HepG2 (cell line): ENCODE measurements around the gene TUBA4A. TPM values are rescaled to one million over a fixed set of nuclear protein-coding genes. Genes with fewer than 3 reads are reported as not detected.
A peak's percentile ranks its signal among the peaks of the same experiment; 100 is the strongest.

ENCODE experiments used
- CENPT ChIP-seq: sonication (generic); formaldehyde crosslinking; IDR thresholded peaks from 2 replicates; pipeline ENCODE4 v1.8.0; 2022; ENCODE audit warnings: low read depth, mild to moderate bottlenecking, moderate library complexity, missing genetic modification reagents
- EEA1 ChIP-seq: sonication (generic); formaldehyde crosslinking; IDR thresholded peaks from 2 replicates; pipeline ENCODE4 v1.5.1; 2020; ENCODE audit warnings: mild to moderate bottlenecking, missing genetic modification reagents, borderline replicate concordance
- FIP1L1 ChIP-seq: fragments of 200-400 bp; formaldehyde crosslinking; IDR thresholded peaks from 2 replicates; pipeline ENCODE4 v1.6.1; 2018; ENCODE audit warnings: low read depth, mild to moderate bottlenecking, low read length, moderate library complexity, borderline replicate concordance; ENCODE audit not compliant: insufficient read depth
- FOXP1 ChIP-seq, 2 experiments: fragments of 450-650 bp in 1 of 2; IDR thresholded peaks; 2 replicates each; pipeline ENCODE4 v1.6.1; 2017 to 2018; ENCODE audit warnings: antibody characterized with exemption in 1 of 2
- HNRNPH1 ChIP-seq: fragments of 200-400 bp; formaldehyde crosslinking; optimal IDR thresholded peaks from 2 replicates; pipeline ENCODE3; 2017; ENCODE audit warnings: mild to moderate bottlenecking, low read depth, low read length
- LBX2 ChIP-seq: sonication (generic); formaldehyde crosslinking; IDR thresholded peaks from 2 replicates; pipeline ENCODE4 v1.5.0; 2020; ENCODE audit warnings: missing genetic modification reagents, mild to moderate bottlenecking, borderline replicate concordance
- MBD4 ChIP-seq: IDR thresholded peaks from 2 replicates; pipeline ENCODE4 v1.6.1; 2012; ENCODE audit warnings: low read length, inconsistent platforms, borderline replicate concordance
- PAF1 ChIP-seq: IDR thresholded peaks from 2 replicates; pipeline ENCODE4 v1.6.1; 2016; ENCODE audit warnings: missing genetic modification reagents, missing compliant biosample characterization
- RCOR2 ChIP-seq: IDR thresholded peaks from 2 replicates; pipeline ENCODE4 v1.6.1; 2016; ENCODE audit warnings: missing biosample characterization, missing genetic modification reagents
- UBTF ChIP-seq: sonication (generic); formaldehyde crosslinking; IDR thresholded peaks from 2 replicates; pipeline ENCODE4 v1.4.0; 2020; ENCODE audit warnings: mild to moderate bottlenecking, missing genetic modification reagents
- ZC3H13 ChIP-seq: sonication (generic); formaldehyde crosslinking; IDR thresholded peaks from 2 replicates; pipeline ENCODE4 v1.8.1; 2023; ENCODE audit warnings: mild to moderate bottlenecking, missing genetic modification reagents, moderate library complexity
- ZNF225 ChIP-seq: sonication (generic); formaldehyde crosslinking; IDR thresholded peaks from 2 replicates; pipeline ENCODE4 v1.4.0; 2020; ENCODE audit warnings: mild to moderate bottlenecking, missing genetic modification reagents
- ZNF781 ChIP-seq: sonication (generic); formaldehyde crosslinking; IDR thresholded peaks from 2 replicates; pipeline ENCODE4 v1.5.1; 2020; ENCODE audit warnings: borderline replicate concordance, mild to moderate bottlenecking, missing genetic modification reagents; ENCODE audit errors: not compliant biosample characterization
- polyA plus RNA-seq, 8 experiments: library from polyadenylated mRNA; depleted of rRNA in 3 of 8; stranded (reverse) in 7 of 8; unstranded in 1 of 8; fragments of >200 nt; fragmentation: Illumina TruSeq in 4 of 8; extraction: Trizol in 4 of 8; gene quantifications; 2 replicates each; pipeline versions ENCODE4 v1.2.1 to v1.2.3, GENCODE V29; 2011 to 2016; ENCODE audit warnings: low read depth in 4 of 8, missing spikeins in 1 of 8, mixed read lengths in 1 of 8; ENCODE audit not compliant: insufficient read depth in 1 of 8
- total RNA-seq, 5 experiments: library from RNA; depleted of rRNA; stranded (reverse); fragments of >200 nt; fragmentation: Illumina TruSeq; extraction: Trizol; gene quantifications; 2 replicates each; pipeline ENCODE4 v1.2.3, GENCODE V29; 2016; ENCODE audit warnings: low read depth in 1 of 5
- TF ChIP-seq, protein P1 (sequence below): sonication (generic); formaldehyde crosslinking; IDR thresholded peaks from 2 replicates; pipeline ENCODE4 v1.8.1; 2022; ENCODE audit warnings: mild to moderate bottlenecking, missing genetic modification reagents
- TF ChIP-seq, protein P2 (sequence below): IDR thresholded peaks from 2 replicates; pipeline ENCODE4 v1.6.1; 2018; ENCODE audit warnings: missing genetic modification reagents
- TF ChIP-seq, protein P3 (sequence below): sonication (generic); formaldehyde crosslinking; IDR thresholded peaks from 2 replicates; pipeline ENCODE4 v1.5.1; 2020; ENCODE audit warnings: mild to moderate bottlenecking, missing genetic modification reagents, moderate library complexity
- TF ChIP-seq, protein P4 (sequence below): sonication (generic); formaldehyde crosslinking; IDR thresholded peaks from 2 replicates; pipeline ENCODE4 v1.5.0; 2020; ENCODE audit warnings: mild to moderate bottlenecking, missing genetic modification reagents

The TUBA4A gene
- total and polyA plus RNA-seq, 2 of the 13 experiments (the other 11 are each of a cell fraction or from before 2014, with no cell fraction given), result 1.3 to 12.7 TPM

DNA sequence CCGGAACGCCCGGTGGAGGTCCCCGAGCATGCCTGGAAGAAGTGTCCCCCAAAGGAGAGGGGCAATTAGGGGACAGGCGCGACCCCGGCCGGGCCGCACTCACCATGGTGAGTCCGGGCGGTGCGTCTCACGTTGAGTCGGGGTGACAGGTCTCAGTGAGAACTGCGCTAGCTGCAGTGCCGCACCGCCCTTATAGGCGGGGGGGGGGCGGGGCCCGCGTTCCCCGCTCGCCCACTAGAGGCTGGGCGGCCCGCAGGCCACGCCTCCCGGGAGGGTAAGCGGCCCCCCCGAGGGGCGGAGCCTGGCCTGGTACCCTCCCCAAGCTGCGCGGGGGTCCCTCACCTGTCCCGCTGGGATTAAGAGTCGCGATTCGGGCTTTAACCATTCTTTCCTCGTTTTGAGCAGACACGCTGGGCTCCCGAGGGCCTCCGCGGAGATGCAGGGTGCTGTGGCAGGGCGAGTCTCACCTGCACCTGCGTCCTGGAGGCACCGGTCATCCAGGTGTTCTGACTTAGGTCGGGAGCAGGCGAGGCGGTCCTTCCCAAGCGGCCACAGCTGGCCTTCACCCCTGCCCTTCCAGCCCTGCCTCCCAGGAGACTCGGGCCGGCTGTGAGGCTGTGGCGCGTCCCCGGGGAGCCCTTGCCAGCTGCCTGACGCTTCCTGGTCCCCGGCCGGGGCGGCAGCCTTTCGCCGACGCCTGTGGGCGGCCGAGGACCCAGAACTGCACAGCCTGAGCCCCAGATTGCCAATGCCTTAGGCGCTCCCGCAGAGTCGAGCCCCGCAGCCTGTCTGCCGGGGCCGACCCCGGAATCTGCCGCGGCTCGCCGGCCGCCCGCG is at the start of gene TUBA4A (continued):
- TF ChIP-seq LBX2 (CRISPR knock-in tag) (no peak), ZNF781 (CRISPR knock-in tag) (peak; percentile 49), HNRNPH1 (no peak), EEA1 (CRISPR knock-in tag) (no peak), CENPT (CRISPR knock-in tag) (no peak), ZC3H13 (0 out of 2 replicates have a peak, but pooled peaks have one; percentile 25), FIP1L1 (no peak), PAF1 (CRISPR knock-in tag) (no peak), UBTF (CRISPR knock-in tag) (0 out of 2 replicates have a peak, but pooled peaks have one; percentile 12), RCOR2 (CRISPR knock-in tag) (no peak), MBD4 (no peak), FOXP1 (IDR thresholded peaks at IDR 0.05) (no peak), FOXP1 (CRISPR knock-in tag; IDR thresholded peaks at IDR 0.05) (no peak), ZNF225 (CRISPR knock-in tag) (no peak; the same call in 1 of the 2 replicates)
- TF ChIP-seq, protein P1, sequence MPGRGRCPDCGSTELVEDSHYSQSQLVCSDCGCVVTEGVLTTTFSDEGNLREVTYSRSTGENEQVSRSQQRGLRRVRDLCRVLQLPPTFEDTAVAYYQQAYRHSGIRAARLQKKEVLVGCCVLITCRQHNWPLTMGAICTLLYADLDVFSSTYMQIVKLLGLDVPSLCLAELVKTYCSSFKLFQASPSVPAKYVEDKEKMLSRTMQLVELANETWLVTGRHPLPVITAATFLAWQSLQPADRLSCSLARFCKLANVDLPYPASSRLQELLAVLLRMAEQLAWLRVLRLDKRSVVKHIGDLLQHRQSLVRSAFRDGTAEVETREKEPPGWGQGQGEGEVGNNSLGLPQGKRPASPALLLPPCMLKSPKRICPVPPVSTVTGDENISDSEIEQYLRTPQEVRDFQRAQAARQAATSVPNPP (CRISPR knock-in tag), result peak; percentile 65; the same call in 1 of the 2 replicates
- TF ChIP-seq, protein P2, sequence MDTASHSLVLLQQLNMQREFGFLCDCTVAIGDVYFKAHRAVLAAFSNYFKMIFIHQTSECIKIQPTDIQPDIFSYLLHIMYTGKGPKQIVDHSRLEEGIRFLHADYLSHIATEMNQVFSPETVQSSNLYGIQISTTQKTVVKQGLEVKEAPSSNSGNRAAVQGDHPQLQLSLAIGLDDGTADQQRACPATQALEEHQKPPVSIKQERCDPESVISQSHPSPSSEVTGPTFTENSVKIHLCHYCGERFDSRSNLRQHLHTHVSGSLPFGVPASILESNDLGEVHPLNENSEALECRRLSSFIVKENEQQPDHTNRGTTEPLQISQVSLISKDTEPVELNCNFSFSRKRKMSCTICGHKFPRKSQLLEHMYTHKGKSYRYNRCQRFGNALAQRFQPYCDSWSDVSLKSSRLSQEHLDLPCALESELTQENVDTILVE (CRISPR knock-in tag), result no peak
- TF ChIP-seq, protein P3, sequence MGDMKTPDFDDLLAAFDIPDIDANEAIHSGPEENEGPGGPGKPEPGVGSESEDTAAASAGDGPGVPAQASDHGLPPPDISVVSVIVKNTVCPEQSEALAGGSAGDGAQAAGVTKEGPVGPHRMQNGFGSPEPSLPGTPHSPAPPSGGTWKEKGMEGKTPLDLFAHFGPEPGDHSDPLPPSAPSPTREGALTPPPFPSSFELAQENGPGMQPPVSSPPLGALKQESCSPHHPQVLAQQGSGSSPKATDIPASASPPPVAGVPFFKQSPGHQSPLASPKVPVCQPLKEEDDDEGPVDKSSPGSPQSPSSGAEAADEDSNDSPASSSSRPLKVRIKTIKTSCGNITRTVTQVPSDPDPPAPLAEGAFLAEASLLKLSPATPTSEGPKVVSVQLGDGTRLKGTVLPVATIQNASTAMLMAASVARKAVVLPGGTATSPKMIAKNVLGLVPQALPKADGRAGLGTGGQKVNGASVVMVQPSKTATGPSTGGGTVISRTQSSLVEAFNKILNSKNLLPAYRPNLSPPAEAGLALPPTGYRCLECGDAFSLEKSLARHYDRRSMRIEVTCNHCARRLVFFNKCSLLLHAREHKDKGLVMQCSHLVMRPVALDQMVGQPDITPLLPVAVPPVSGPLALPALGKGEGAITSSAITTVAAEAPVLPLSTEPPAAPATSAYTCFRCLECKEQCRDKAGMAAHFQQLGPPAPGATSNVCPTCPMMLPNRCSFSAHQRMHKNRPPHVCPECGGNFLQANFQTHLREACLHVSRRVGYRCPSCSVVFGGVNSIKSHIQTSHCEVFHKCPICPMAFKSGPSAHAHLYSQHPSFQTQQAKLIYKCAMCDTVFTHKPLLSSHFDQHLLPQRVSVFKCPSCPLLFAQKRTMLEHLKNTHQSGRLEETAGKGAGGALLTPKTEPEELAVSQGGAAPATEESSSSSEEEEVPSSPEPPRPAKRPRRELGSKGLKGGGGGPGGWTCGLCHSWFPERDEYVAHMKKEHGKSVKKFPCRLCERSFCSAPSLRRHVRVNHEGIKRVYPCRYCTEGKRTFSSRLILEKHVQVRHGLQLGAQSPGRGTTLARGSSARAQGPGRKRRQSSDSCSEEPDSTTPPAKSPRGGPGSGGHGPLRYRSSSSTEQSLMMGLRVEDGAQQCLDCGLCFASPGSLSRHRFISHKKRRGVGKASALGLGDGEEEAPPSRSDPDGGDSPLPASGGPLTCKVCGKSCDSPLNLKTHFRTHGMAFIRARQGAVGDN (CRISPR knock-in tag), result peak; percentile 77
- TF ChIP-seq, protein P4, sequence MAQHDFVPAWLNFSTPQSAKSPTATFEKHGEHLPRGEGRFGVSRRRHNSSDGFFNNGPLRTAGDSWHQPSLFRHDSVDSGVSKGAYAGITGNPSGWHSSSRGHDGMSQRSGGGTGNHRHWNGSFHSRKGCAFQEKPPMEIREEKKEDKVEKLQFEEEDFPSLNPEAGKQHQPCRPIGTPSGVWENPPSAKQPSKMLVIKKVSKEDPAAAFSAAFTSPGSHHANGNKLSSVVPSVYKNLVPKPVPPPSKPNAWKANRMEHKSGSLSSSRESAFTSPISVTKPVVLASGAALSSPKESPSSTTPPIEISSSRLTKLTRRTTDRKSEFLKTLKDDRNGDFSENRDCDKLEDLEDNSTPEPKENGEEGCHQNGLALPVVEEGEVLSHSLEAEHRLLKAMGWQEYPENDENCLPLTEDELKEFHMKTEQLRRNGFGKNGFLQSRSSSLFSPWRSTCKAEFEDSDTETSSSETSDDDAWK (CRISPR knock-in tag), result no peak
